GM23248 (cell line): ENCODE measurements around the gene TMEM100. TPM values are rescaled to one million over a fixed set of nuclear protein-coding genes. Genes with fewer than 3 reads are reported as not detected.
A peak's percentile ranks its signal among the peaks of the same experiment; 100 is the strongest.

ENCODE experiments used
- DNase-seq: peaks from one replicate; pipeline ENCODE4 v3.0.0-alpha.2; 2015
- H2AFZ ChIP-seq: fragments of 200-600 bp; sonication (generic); 2 replicates; pipeline ENCODE4 v1.6.1; 2016; ENCODE audit warnings: antibody characterized with exemption
- H3F3A ChIP-seq: fragments of 200-600 bp; sonication (generic); 2 replicates; pipeline ENCODE4 v1.6.1; 2016; ENCODE audit warnings: mild to moderate bottlenecking, antibody characterized with exemption, mixed run types; ENCODE audit not compliant: insufficient read depth
- H3K27ac ChIP-seq: fragments of 200-600 bp; sonication (generic); 2 replicates; pipeline ENCODE4 v1.5.1; 2016; ENCODE audit warnings: mild to moderate bottlenecking
- H3K27me3 ChIP-seq: fragments of 200-600 bp; sonication (generic); replicated peaks from 2 replicates; pipeline ENCODE4 v1.6.1; 2016; ENCODE audit warnings: mild to moderate bottlenecking; ENCODE audit not compliant: insufficient read depth
- H3K36me3 ChIP-seq: fragments of 200-600 bp; sonication (generic); 2 replicates; pipeline ENCODE4 v1.6.1; 2016; ENCODE audit warnings: low read depth, mild to moderate bottlenecking
- H3K4me1 ChIP-seq: fragments of 200-600 bp; sonication (generic); 2 replicates; pipeline ENCODE4 v1.6.1; 2016; ENCODE audit warnings: mild to moderate bottlenecking; ENCODE audit not compliant: insufficient read depth
- H3K4me2 ChIP-seq: fragments of 200-600 bp; sonication (generic); one replicate; pipeline ENCODE4 v1.6.1; 2016; ENCODE audit warnings: mild to moderate bottlenecking; ENCODE audit not compliant: unreplicated experiment
- H3K4me3 ChIP-seq: fragments of 200-600 bp; sonication (generic); 2 replicates; pipeline ENCODE4 v1.5.1; 2016; ENCODE audit warnings: mild to moderate bottlenecking
- H3K79me2 ChIP-seq: fragments of 200-600 bp; sonication (generic); 2 replicates; pipeline ENCODE4 v1.6.1; 2016; ENCODE audit warnings: mild to moderate bottlenecking; ENCODE audit not compliant: insufficient read depth
- H3K9ac ChIP-seq: fragments of 200-600 bp; sonication (generic); 2 replicates; pipeline ENCODE4 v1.6.1; 2016; ENCODE audit warnings: mild to moderate bottlenecking
- H3K9me2 ChIP-seq: fragments of 200-600 bp; sonication (generic); 2 replicates; pipeline ENCODE4 v1.6.1; 2016; ENCODE audit warnings: mixed run types, mild to moderate bottlenecking, moderate library complexity; ENCODE audit not compliant: insufficient read depth
- H3K9me3 ChIP-seq: fragments of 200-600 bp; sonication (generic); one replicate; pipeline ENCODE4 v1.6.1; 2017; ENCODE audit warnings: low read depth
- H4K20me1 ChIP-seq: fragments of 200-600 bp; sonication (generic); 2 replicates; pipeline ENCODE4 v1.6.0; 2016; ENCODE audit not compliant: insufficient read depth
- EZH2 ChIP-seq: fragments of 200-600 bp; sonication (generic); IDR thresholded peaks from 2 replicates; pipeline ENCODE4 v1.6.1; 2018; ENCODE audit warnings: antibody characterized with exemption, mild to moderate bottlenecking; ENCODE audit not compliant: insufficient read depth, poor library complexity, severe bottlenecking
- EZH2phosphoT487 ChIP-seq: fragments of 200-600 bp; sonication (generic); IDR thresholded peaks from 2 replicates; pipeline ENCODE4 v1.6.1; 2018; ENCODE audit warnings: antibody characterized with exemption, moderate library complexity, mild to moderate bottlenecking, low read depth; ENCODE audit not compliant: insufficient read depth
- WGBS, 2 experiments: methylation state at CpG; one replicate each; pipeline ENCODE4 v1.1.6; 2015 to 2017; ENCODE audit warnings: low lambda C conversion rate in 2 of 2, low coverage in 1 of 2; ENCODE audit errors: missing lambda C conversion rate in 2 of 2; 5-methylcytosine and 5-hydroxymethylcytosine counted together
- in situ Hi-C: fragments of 300-500 bp; cut with MboI; formaldehyde crosslinking; loops from 2 replicates; pipeline ENCODE4 v1.15.0; 2020
- polyA plus RNA-seq: library from polyadenylated mRNA; unstranded; fragments of >200 nt; fragmentation: Nextera tagmentation; extraction: Ambion mirVana; gene quantifications from 2 replicates; pipeline ENCODE4 v1.2.1, GENCODE V29; 2016
- total RNA-seq: library from RNA; depleted of rRNA; stranded (reverse); fragments of >200 nt; shearing (Covaris generic); gene quantifications from 2 replicates; pipeline ENCODE4 v1.2.3, GENCODE V29; 2014

Gene TMEM100
- total and polyA plus RNA-seq, 2 experiments from 2014 or later, result 0.18 TPM; not detected in 1

- in situ Hi-C loops, result no loop called here
- Histone ChIP-seq H3K79me2 (peaks cover 97% of the 10 kb centered on the region), H3K9ac (no peak overlapping the region), H3K36me3 (no peaks in the 10 kb centered on the region), H4K20me1 (no peaks in the 10 kb centered on the region), H3K27ac (no peak overlapping the region), H3K4me1 (peaks cover 8% of the 10 kb centered on the region), H3F3A (no peaks in the 10 kb centered on the region), H3K4me3 (no peak overlapping the region), H3K9me3 (no peaks in the 10 kb centered on the region), H3K9me2 (no peaks in the 10 kb centered on the region), H2AFZ (no peak overlapping the region), H3K27me3 (no peaks in the 10 kb centered on the region), H3K4me2 (no peak overlapping the region)
- no peak for DNase-seq
- WGBS, 2 experiments, result 97 to 100% methylated on average over 2 of the region's 2 CpGs
- TF ChIP-seq EZH2 (no peak), EZH2phosphoT487 (no peak)
These were observed 34.0 kb upstream of the TMEM100 start for GRCh38 chr17:55756689-55757088.

DNA sequence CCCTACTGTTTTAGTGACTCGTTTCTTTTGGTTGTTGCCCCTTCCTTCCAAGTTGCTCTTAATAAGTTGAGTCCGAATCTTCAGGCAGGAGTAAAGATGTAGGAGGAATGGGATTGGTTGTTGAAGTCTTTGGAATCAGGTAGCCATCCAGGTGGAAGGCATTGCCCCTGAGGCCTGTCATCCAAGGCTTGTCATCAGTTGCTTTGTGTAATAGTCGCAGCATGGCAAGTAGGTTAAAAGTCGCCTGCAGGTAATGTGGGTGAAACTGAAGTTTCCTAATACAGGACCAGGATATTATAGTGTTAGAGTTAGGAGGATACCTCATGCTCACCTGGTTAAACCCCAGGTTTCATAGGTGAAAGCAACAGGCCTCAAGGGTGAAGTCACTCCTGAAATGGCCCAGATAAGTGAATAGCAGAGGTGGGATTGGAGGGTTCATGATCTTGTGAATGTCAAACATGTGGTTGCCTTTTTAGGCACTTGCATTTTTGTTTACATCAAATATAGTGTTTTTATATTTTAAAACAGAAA lies 29.1 kb upstream of the TMEM100 start:
- peak overlapping the region; percentile 94 for H3K4me3 ChIP-seq

DNA sequence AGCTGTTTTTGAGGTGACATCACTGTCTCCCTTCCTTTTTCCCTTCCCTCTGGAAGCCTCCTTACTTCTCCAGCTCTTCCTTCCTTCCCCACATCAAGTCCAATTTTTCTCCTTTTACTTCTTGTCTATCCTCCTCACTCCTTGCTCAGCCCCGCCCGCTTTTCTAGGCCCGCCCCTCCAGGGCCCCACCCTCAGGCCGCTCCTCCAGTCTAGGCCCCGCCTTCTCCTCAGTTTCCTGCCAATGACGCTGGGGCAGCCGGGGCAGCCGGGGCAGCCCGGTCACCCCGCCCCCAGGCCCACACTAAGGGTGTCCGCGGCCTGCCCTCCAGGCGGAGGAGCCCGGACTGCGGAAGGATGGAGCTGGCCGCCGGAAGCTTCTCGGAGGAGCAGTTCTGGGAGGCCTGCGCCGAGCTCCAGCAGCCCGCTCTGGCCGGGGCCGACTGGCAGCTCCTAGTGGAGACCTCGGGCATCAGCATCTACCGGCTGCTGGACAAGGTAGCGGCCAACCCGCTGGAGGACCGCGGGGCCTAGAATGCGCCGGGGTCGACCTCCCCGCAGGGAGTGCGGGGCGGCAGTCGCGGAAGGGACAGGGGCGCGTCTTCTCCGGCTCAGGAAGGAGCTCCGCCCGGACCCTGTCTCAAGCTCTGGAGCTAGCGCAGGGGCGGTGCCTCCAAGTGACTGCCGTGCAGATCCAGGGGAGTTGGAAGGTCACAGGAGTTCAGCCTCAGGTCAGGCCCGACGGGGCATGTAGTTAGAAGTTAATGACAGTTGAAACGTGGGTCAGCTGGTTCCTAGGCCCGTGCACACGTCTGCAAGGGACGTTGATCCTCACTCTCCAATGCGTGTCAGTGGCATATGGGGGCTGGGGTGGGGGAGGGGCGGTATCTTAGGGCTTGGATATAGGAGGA lies 28.3 kb upstream of the TMEM100 start, which contains the start of gene PCTP:
Gene PCTP, plus strand, starts transcription at position 302 of the 908 bp plus-strand sequence. Its CDS starts 53 bp downstream, at position 355.
- 0 out of 2 replicates have a peak, but pooled peaks cover 9% of the 10 kb centered on the region for H3F3A ChIP-seq
- H3K27ac ChIP-seq, result peak within 1 kb of the TSS; percentile 68
- no peaks in the 10 kb centered on the region for H3K9me3 ChIP-seq
- in situ Hi-C loops, result no loop called here
- peak within 1 kb of the TSS; percentile 85 for H3K9ac ChIP-seq
- no peaks in the 10 kb centered on the region for H4K20me1 ChIP-seq
- peaks cover 9% of the 10 kb centered on the region for H3K4me1 ChIP-seq
- peaks cover 46% of the 10 kb centered on the region for H3K79me2 ChIP-seq
- peak within 1 kb of the TSS; percentile 94 for H3K4me3 ChIP-seq
- no peaks in the 10 kb centered on the region for H3K36me3 ChIP-seq
- no peaks in the 10 kb centered on the region for H3K27me3 ChIP-seq
- DNase-seq, result peak; percentile 98
- WGBS, 2 experiments, result 1% methylated on average over 48 to 49 of the region's 53 CpGs
- H2AFZ ChIP-seq, result peak within 1 kb of the TSS; percentile 95
- TF ChIP-seq EZH2phosphoT487 (no peak), EZH2 (no peak)
- H3K4me2 ChIP-seq, result peak within 1 kb of the TSS; percentile 93
- no peaks in the 10 kb centered on the region for H3K9me2 ChIP-seq

More for the DNA sequence above, 29.1 kb upstream of the TMEM100 start:
- Histone ChIP-seq H3K9me3 (no peaks in the 10 kb centered on the region), H3K4me1 (peaks cover 9% of the 10 kb centered on the region), H3K9ac (peak overlapping the region; percentile 85), H4K20me1 (no peaks in the 10 kb centered on the region), H3K4me2 (peak overlapping the region; percentile 93), H3K36me3 (no peaks in the 10 kb centered on the region), H3K9me2 (no peaks in the 10 kb centered on the region), H3K27me3 (no peaks in the 10 kb centered on the region), H2AFZ (peak overlapping the region; percentile 95), H3K27ac (no peak overlapping the region), H3K79me2 (peaks cover 53% of the 10 kb centered on the region), H3F3A (0 out of 2 replicates have a peak, but pooled peaks cover 9% of the 10 kb centered on the region)
- in situ Hi-C loops, result no loop called here
- TF ChIP-seq EZH2 (no peak), EZH2phosphoT487 (no peak)
- no peak for DNase-seq
- WGBS, 2 experiments, result 69 to 70% methylated on average over 4 of the region's 4 CpGs

GRCh38 chr17:55749985-55750384 lies 27.3 kb upstream of the TMEM100 start:
- Histone ChIP-seq H2AFZ (peak overlapping the region; percentile 47; the same call in 1 of the 2 replicates), H3K9me3 (no peaks in the 10 kb centered on the region), H3F3A (0 out of 2 replicates have a peak, but pooled peaks cover 9% of the 10 kb centered on the region), H3K36me3 (no peaks in the 10 kb centered on the region), H3K9me2 (no peaks in the 10 kb centered on the region), H3K27ac (no peak overlapping the region), H3K27me3 (no peaks in the 10 kb centered on the region), H3K4me2 (no peak overlapping the region), H4K20me1 (no peaks in the 10 kb centered on the region), H3K4me1 (peaks cover 9% of the 10 kb centered on the region), H3K9ac (no peak overlapping the region), H3K4me3 (no peak overlapping the region), H3K79me2 (peaks cover 35% of the 10 kb centered on the region)
- 48 to 60% methylated on average over 4 of the region's 4 CpGs for WGBS, 2 experiments
- in situ Hi-C loops, result no loop called here
- TF ChIP-seq EZH2 (no peak), EZH2phosphoT487 (no peak)
- no peak for DNase-seq
